GM12873 (cell line): Measurements from ENCODE around the gene PGM3.

Experiments
- TF ChIP-seq, protein P1 (sequence below): IDR thresholded peaks from 2 replicates; pipeline ENCODE4 v1.5.1; 2012; ENCODE audit warnings: low read depth, mild to moderate bottlenecking, moderate library complexity, low read length, control low read depth; ENCODE audit not compliant: insufficient read depth; ENCODE audit errors: missing control alignments

Gene PGM3

DNA sequence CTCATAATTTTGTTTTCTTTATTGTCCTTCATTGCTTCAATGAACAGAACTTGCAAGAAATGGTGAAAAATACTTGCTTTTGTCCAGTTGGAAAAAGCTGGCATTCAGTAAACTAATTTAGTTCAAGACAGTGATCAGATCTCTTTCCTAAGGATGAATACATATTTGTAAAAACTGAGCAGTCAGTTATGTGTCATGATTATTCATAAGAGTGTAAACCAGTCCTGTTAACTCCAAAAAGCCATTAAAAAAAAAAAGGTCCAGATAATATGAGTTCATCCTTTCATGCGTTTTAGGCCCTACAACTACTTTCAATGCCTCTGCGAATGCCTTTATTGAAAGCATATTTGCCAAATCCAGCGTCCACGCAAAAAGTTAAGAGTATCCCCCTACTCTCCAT lies 609 bp downstream of the PGM3 start:
- TF ChIP-seq, protein P1, sequence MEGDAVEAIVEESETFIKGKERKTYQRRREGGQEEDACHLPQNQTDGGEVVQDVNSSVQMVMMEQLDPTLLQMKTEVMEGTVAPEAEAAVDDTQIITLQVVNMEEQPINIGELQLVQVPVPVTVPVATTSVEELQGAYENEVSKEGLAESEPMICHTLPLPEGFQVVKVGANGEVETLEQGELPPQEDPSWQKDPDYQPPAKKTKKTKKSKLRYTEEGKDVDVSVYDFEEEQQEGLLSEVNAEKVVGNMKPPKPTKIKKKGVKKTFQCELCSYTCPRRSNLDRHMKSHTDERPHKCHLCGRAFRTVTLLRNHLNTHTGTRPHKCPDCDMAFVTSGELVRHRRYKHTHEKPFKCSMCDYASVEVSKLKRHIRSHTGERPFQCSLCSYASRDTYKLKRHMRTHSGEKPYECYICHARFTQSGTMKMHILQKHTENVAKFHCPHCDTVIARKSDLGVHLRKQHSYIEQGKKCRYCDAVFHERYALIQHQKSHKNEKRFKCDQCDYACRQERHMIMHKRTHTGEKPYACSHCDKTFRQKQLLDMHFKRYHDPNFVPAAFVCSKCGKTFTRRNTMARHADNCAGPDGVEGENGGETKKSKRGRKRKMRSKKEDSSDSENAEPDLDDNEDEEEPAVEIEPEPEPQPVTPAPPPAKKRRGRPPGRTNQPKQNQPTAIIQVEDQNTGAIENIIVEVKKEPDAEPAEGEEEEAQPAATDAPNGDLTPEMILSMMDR, result no peak

DNA sequence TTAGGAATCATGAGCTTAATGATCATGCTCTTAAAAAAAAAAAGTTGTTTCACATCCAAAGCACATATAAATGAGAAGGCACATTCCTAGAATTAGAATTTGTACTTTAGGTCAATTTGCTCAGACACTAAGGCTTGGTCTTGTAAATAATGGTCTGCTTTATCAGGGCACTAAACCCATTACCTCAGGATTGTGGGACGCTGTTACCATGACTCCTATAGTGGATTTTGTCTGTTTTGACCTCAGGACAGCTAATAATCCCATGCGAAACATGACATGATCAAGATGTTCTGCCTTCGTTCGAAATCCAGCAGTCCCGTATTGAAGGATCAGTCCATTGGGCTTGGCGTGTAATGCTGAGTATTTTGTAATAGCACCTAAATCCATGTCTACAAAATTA lies 2.4 kb downstream of the PGM3 start:
- TF ChIP-seq, protein P1, result no peak

DNA sequence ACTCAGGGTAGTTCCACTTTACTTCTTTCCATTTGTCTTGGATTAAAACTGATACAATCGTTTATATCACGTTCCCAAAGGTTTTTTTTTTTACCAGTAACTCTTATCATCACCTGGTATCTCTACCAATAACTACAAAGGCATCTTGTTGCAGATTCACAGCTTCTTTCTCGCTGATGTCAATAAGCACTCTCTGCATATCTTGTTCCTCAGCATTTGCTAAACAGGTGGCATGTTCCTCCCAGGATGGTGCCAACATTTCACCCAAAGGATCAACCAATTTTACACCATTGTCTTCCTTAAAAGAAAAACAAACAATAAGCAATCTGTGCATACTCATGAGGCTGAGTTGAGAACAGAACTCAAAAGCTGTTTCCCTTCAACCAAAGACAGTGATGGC lies 4.6 kb downstream of the PGM3 start:
- TF ChIP-seq, protein P1, result no peak

DNA sequence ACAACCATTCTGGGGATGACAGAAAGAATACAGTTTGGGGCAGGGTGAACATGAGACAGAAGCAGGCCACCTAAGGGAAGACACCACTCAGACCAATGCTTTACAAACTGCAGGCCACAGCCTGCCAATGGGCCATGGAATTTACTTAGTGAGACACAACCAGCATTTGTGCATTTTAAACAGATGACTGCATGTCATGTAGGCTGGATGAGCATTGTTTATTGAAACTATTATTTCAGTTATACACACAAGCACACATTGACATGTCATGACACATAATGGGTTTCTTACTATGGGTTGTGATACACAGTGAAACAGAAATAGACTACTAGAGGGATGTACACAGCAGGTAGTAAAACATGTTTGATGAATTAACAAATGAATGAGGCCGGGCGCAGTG lies 8.0 kb downstream of the PGM3 start:
- TF ChIP-seq, protein P1, result no peak

DNA sequence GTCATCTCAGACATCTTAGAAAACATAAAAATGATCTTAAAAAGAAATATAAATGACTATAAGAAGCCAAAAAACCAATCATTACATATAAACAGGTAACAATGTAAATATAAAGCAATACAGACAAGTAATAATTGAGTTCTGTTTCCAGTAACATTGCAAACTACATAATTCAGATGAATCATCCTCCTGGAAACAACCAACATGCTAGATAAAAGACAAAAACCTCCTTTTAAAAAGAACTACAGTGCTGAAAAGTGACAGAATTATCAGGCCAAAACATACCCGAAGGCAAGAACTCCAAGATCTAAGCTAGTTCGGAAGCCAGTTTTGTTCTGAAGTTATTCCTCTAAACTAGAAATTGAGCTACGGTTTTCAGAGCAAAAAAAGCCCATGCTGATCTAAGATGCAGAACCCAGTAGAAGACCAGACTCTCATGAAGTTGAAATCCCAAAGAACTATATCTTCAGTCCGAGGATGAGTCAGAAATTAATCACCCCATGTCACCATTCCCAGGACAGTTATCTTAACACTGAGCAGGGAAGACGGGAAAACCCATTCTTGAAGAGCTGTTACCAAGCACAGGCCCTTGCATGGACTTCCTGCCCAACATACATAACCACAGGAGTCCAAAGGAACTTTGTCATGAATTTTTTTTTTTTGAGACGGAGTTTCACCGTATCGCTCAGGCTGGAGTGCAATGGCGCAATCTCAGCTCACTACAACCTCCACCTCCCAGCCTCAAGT lies 9.8 kb downstream of the PGM3 start:
- TF ChIP-seq, protein P1, result no peak

DNA sequence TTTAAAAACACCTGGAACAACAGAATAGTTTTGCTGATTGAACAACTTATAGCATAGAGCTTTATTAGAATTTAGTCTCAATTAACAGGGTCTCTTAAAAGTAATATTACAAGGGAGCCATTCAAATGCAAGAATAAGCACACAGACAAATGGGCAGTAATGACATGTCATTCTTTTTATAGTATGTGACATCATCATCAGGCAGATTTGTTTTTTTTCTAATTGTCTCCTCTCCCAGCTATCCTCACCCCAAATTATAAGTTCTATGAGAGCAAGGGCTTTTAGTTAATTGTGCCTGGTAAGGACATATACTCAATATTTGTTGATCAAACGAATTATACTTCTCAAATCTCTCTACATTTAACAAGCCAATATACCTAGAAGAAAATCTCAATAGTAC lies 11.0 kb downstream of the PGM3 start:
- TF ChIP-seq, protein P1, result no peak

DNA sequence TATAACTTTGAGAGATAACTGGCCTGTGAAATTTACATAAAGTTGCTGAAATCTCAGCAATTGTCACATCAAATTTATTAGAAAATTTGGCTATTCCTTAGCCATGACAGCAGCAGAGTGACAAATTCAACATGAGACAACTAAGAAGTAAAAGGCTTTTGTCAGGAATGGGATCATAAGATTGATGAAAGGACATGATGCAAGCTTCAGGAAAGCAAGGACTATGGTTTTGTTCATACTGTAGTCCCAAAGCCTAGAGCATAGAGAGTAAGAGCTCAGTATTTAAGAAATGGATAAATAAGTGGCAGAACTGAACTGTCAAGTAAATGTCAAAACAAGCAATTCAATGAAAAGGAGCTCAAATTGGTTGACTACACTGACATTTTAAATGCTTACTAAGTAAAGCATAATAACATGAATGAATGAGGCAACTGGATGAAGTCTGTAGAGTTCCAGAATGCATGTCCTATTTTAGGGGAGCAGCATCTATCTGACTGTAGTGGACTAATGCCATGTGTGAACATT lies 12.6 kb downstream of the PGM3 start:
- TF ChIP-seq, protein P1, result no peak
